COLO668 (cell line): ENCODE measurements around the gene PSD4.

ENCODE experiments used
- DNase-seq: peaks from one replicate; lab custom pipeline; 2025; ENCODE audit not compliant: unreplicated experiment; lab: John Stamatoyannopoulos, UW

Gene PSD4

GRCh38 chr2:113167115-113167932 lies 6.4 kb upstream of the PSD4 start:
- peak; percentile 24 for DNase-seq

DNA sequence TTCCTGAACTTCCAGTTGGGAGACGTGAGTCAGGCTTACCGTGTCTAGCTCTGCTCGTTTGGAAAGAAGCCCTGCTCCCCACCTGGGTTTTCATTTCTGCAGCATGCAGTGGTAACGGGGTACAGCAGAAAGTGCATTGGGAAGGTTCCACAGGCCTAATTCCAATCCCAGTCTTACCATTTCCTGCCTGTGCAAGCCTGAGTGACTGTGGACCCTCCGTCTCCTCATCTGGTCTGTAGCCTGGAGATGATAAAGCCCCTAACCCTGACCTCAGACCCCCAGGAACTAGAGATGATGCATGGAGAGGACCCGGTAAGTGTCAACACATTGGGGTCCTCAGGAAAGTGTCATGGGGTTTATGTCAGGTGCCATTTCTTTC lies 5.8 kb upstream of the PSD4 start:
- DNase-seq: no peak

DNA sequence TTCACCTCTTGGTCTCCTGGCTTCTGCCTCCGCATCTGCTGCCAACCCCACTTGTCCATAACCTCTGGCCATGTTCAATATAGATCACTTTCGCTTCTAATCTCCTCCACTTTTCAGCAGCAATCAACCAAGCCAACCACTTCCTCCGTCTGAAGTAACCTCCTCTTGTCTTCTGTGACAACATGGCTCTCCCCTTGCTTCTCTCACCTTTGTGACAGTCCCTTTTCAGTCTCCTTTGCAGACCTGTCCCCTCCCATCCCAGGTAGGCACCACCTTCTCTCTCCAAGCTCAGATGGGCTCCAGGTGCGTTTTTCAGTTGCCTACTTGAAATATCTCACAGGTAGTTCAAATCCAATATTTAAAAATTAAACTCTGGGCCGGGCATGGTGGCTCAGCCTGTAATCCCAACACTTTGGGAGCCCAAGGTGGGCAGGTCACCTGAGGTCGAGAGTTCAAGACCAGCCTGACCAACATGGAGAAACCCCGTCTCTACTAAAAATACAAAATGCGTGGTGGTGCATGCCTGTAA lies 4.7 kb upstream of the PSD4 start:
- DNase-seq: no peak

GRCh38 chr2:113169586-113169985 lies 4.2 kb upstream of the PSD4 start:
- no peak for DNase-seq

DNA sequence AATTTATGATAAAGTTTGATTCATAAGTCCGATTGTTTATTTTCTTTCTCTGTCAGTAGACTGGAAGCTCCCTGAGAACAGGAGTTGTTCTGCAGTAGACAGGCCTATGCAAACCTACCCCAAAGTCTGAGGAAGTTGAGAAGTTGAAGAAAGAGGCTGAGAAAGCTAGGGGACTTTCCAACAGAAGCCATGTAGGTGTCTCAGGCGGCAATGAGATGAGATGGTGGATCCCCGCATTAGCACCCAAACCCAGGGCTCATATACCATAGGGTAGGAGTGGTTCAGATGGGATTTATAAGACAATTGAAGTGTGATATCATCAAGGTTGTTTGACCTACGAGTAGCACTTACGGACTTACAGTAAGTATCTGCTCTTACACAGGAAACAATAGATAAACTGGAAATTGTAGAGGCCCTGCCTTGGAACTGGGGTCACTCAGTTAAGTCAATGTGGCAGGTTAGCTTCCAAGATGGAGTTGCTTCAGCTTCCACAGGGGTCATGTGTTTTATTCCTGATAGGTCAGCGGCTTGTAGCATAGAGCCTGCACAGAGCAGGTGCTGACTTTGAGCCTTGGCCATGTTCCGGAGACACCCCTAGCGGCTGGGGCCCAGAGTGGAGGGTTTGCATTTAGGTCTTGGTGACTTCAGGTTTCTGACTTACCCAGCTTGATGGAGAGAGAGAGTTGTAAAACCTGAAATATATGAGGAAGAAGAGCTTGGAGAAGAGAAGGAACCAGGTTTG lies 2.3 kb upstream of the PSD4 start:
- no peak for DNase-seq

GRCh38 chr2:113172721-113173541 lies 840 bp upstream of the PSD4 start:
- no peak for DNase-seq

- DNase-seq: no peak
These were observed 592 bp downstream of the PSD4 start for GRCh38 chr2:113174376-113174750.

- DNase-seq: no peak
These were observed 1.4 kb downstream of the PSD4 start for GRCh38 chr2:113175042-113175628.

DNA sequence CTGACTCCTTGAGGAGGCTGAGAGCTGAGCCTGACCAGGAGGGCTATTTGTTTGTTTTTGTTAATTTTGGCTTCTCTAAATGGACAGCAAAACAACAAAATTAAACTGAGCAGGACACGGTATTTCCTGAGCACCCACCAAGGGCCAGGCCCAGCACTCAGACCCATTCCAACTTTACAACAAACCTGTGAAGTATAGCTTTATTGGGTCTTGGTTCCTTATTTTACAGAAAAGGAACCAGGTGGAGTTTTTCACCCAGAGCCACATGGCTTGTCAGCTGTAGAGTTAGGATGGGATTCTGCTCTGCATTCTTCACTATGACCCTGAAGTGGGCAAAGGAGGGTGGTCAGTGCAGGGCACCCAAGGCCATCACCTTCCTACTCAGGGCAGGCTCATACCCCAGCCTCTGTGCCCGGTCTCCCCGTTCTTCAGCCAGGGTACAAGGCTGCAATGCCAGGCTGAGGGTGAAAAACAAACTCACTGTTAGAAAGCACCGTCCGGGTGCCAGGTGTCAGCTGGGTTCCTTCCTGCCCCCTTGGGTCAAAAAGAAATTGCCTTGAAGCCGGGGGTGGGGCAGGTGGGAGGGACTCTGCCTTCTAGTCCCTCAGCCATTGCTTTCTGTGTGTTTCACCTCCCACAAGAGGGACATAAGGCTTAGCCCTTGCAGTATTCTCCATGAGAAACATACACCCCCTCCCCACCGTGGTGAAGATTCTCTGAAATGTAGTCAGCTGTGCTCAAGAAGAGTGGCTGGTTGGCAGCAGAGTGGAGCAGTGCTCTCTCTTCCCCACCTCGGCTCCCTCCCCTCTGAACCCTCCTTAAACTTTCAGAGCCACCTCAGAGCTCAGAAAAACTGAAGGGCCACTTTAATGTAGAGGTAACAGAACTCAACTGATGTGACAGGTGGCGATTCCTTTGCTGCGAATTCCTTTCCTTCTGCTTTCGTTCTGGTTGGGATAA lies 2.2 kb downstream of the PSD4 start:
- DNase-seq: no peak

DNA sequence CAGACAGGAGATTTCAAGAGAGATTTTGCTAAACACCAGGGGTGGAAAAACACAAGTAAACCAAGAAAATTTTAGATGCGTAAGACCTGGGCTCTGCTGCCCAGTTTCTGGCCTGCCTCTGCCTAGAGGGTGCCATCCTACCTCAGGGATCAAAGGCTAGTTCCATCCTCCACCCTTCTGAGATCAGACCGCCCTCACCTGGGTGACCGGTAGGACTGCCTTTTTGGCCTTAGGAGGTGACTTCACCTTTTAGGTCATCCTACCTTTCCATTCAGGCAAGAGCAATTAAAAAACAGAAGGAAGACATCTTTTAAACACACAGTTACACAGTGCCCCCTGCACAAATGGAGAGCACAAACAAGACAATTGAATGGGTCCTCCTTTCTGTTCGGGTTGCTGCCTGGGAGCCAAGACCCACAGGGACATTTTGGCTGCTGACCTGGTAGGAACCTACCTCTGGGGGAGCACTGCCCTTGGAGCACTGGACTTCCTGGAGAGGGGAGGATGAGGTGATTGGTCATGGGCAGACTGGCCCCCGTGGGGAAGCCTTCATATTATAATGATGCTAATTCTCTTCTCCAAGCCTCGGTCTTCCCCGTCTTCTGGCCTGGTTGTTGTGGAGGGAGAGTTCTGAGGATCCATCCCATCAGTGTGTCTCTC lies 3.1 kb downstream of the PSD4 start:
- no peak for DNase-seq

- DNase-seq: no peak
These were observed 4.4 kb downstream of the PSD4 start for GRCh38 chr2:113178069-113178746.

GRCh38 chr2:113178891-113179290 lies 5.1 kb downstream of the PSD4 start:
- DNase-seq: no peak

DNA sequence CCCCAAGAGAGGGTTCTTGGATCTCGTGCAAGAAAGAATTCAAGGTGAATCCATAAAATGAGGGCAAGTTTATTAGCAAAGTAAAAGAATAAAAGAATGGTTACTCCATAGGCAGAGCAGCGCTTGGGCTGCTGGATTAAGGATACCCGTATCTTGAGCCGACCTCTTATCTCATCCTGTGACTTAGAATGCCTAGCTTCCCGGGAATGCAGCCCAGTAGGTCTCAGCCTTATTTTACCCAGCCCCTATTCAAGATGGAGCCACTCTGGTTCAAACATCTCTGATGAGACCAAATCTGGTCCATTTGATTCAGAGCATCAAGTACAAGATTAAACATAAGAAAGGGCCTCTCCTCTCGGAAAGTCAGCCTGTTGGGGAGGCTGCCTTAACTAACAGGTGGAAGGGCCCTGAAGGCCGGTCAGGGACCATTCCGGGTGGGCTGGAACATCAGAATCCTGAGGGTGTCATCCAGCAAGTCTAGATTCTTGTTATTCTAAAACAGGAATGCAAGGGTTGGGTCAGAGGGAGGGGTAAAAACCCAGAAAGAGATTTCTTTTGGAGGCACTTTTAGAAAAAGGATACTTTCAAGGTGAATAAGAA lies 5.8 kb downstream of the PSD4 start:
- DNase-seq: no peak

GRCh38 chr2:113180131-113180946 lies 6.6 kb downstream of the PSD4 start:
- DNase-seq: no peak

- DNase-seq: no peak
These were observed 7.7 kb downstream of the PSD4 start for GRCh38 chr2:113181258-113182051.

- no peak for DNase-seq
These were observed 8.9 kb downstream of the PSD4 start for GRCh38 chr2:113182471-113183260.
